H1 (cell line): ENCODE results near the gene CRYBB1. TPM values are rescaled to one million over a fixed set of nuclear protein-coding genes. Genes with fewer than 3 reads are reported as not detected.

Experiments used
- CTCF ChIA-PET: fragments of 300-600 bp; sonication (Branson Sonifier 250); formaldehyde crosslinking; loops from one replicate; lab custom pipeline; 2021; ENCODE audit not compliant: partially characterized antibody; lab: Charles Lee
- POLR2A ChIA-PET: fragments of 300-600 bp; sonication (Branson Sonifier 250); formaldehyde crosslinking; loops from one replicate; lab custom pipeline; 2021; ENCODE audit warnings: inconsistent platforms; ENCODE audit not compliant: partially characterized antibody; lab: Charles Lee
- DNase-seq, 2 experiments: peaks; one replicate each; pipeline versions ENCODE4 v3.0.0 to v3.0.0-alpha.2; 2010 to 2022; ENCODE audit warnings: low spot score in 2 of 2, low read depth in 1 of 2, mixed read lengths in 1 of 2
- FAIRE-seq: peaks from 2 replicates; lab custom pipeline; 2011; peaks lifted over from hg19 to GRCh38; lab: Jason Lieb, UNC
- H2AFZ ChIP-seq: 2 replicates; pipeline ENCODE4 v1.8.1; 2012; ENCODE audit warnings: low read length, inconsistent platforms
- H2AK5ac ChIP-seq: 2 replicates; pipeline ENCODE4 v1.6.1; 2013; ENCODE audit warnings: low read depth, low read length
- H2BK120ac ChIP-seq: replicated peaks from 2 replicates; pipeline ENCODE3; 2013; ENCODE audit warnings: low read depth, low read length, inconsistent platforms
- H2BK12ac ChIP-seq: 2 replicates; pipeline ENCODE4 v1.6.1; 2013; ENCODE audit warnings: low read depth, low read length
- H2BK15ac ChIP-seq: 2 replicates; pipeline ENCODE4 v1.6.1; 2013; ENCODE audit warnings: low read length
- H2BK20ac ChIP-seq: 2 replicates; pipeline ENCODE4 v1.6.1; 2013; ENCODE audit warnings: low read length
- H2BK5ac ChIP-seq: 2 replicates; pipeline ENCODE4 v1.6.1; 2013; ENCODE audit warnings: low read depth, low read length
- H3K14ac ChIP-seq: 2 replicates; pipeline ENCODE4 v1.6.1; 2013; ENCODE audit warnings: inconsistent platforms; ENCODE audit not compliant: insufficient read length
- H3K18ac ChIP-seq: 2 replicates; pipeline ENCODE4 v1.6.1; 2013; ENCODE audit warnings: low read length; ENCODE audit errors: extremely low read depth
- H3K23ac ChIP-seq: 2 replicates; pipeline ENCODE4 v1.6.1; 2013; ENCODE audit warnings: inconsistent platforms; ENCODE audit not compliant: insufficient read length
- H3K23me2 ChIP-seq: 2 replicates; pipeline ENCODE4 v1.6.1; 2013; ENCODE audit warnings: low read depth, low read length
- H3K27ac ChIP-seq: 2 replicates; pipeline ENCODE4 v1.6.1; 2011; ENCODE audit warnings: low read depth, low read length, inconsistent platforms
- H3K27me3 ChIP-seq, 4 experiments: replicated peaks in 1 of 4; 1 replicate in 1 of 4; 2 replicates in 3 of 4; pipeline versions ENCODE4 v1.6.1 to v1.8.1; 2011 to 2013; ENCODE audit warnings: low read length in 3 of 4, mild to moderate bottlenecking in 3 of 4, inconsistent platforms in 2 of 4, mixed read lengths in 2 of 4, moderate library complexity in 1 of 4; ENCODE audit not compliant: control insufficient read depth in 3 of 4, insufficient read depth in 3 of 4; ENCODE audit errors: extremely low read depth in 1 of 4
- H3K36me3 ChIP-seq, 4 experiments: 2 replicates each; pipeline versions ENCODE4 v1.6.1 to v1.8.1; 2011 to 2013; ENCODE audit warnings: mild to moderate bottlenecking in 4 of 4, low read length in 3 of 4, moderate library complexity in 2 of 4, control low read depth in 1 of 4, inconsistent platforms in 1 of 4; ENCODE audit not compliant: insufficient read depth in 4 of 4, control insufficient read depth in 2 of 4
- H3K4ac ChIP-seq: replicated peaks from 2 replicates; pipeline ENCODE3; 2013; ENCODE audit warnings: low read length, low read depth, mixed read lengths, inconsistent platforms; ENCODE audit not compliant: insufficient read length
- H3K4me1 ChIP-seq, 4 experiments: replicated peaks in 1 of 4; 1 replicate in 1 of 4; 2 replicates in 3 of 4; pipeline versions ENCODE4 v1.6.1 to v1.8.1; 2011 to 2013; ENCODE audit warnings: low read length in 3 of 4, inconsistent platforms in 2 of 4, mixed read lengths in 1 of 4; ENCODE audit not compliant: insufficient read depth in 4 of 4, control insufficient read depth in 3 of 4
- H3K4me2 ChIP-seq, 2 experiments: 2 replicates each; pipeline versions ENCODE4 v1.6.1 to v1.8.1; 2011 to 2013; ENCODE audit warnings: low read depth in 2 of 2, low read length in 2 of 2, control low read depth in 1 of 2, inconsistent platforms in 1 of 2, mild to moderate bottlenecking in 1 of 2; ENCODE audit not compliant: insufficient read depth in 1 of 2
- H3K4me3 ChIP-seq, 4 experiments: fragments of 200-600, 300-600 bp in 1 of 4; sonication (generic), shearing (Covaris generic), sonication (Bioruptor Twin) in 1 of 4; 2 replicates each; pipeline versions ENCODE4 v1.5.1 to v1.8.1; 2011 to 2016; ENCODE audit warnings: low read length in 4 of 4, low read depth in 3 of 4, control low read depth in 2 of 4, inconsistent platforms in 2 of 4, mild to moderate bottlenecking in 2 of 4, mixed read lengths in 1 of 4, moderate library complexity in 1 of 4; ENCODE audit not compliant: insufficient read depth in 2 of 4; ENCODE audit errors: extremely low read depth in 1 of 4
- H3K56ac ChIP-seq: replicated peaks from 2 replicates; pipeline ENCODE3; 2013; ENCODE audit warnings: low read depth, mild to moderate bottlenecking, mixed read lengths, low read length, inconsistent platforms; ENCODE audit not compliant: insufficient read length
- H3K79me1 ChIP-seq: 2 replicates; pipeline ENCODE4 v1.6.1; 2013; ENCODE audit warnings: low read depth, low read length, control low read depth
- H3K79me2 ChIP-seq, 2 experiments: 2 replicates each; pipeline versions ENCODE4 v1.6.1 to v1.8.1; 2012 to 2013; ENCODE audit warnings: low read length in 2 of 2, mild to moderate bottlenecking in 2 of 2, inconsistent platforms in 1 of 2; ENCODE audit not compliant: insufficient read depth in 2 of 2, control insufficient read depth in 1 of 2
- H3K9ac ChIP-seq, 4 experiments: replicated peaks in 1 of 4; 1 replicate in 1 of 4; 2 replicates in 3 of 4; pipeline versions ENCODE4 v1.6.1 to v1.8.1; 2011 to 2013; ENCODE audit warnings: low read depth in 3 of 4, low read length in 3 of 4, control low read depth in 2 of 4, mild to moderate bottlenecking in 2 of 4, moderate library complexity in 2 of 4, inconsistent platforms in 1 of 4; ENCODE audit errors: extremely low read depth in 1 of 4
- H3K9me3 ChIP-seq, 2 experiments: 2 replicates each; pipeline versions ENCODE4 v1.6.1 to v1.8.1; 2012 to 2013; ENCODE audit warnings: mild to moderate bottlenecking in 2 of 2, moderate library complexity in 2 of 2, control low read depth in 1 of 2, inconsistent platforms in 1 of 2, low read depth in 1 of 2, low read length in 1 of 2, mixed read lengths in 1 of 2; ENCODE audit not compliant: insufficient read depth in 2 of 2
- H4K20me1 ChIP-seq, 2 experiments: replicated peaks in 1 of 2; 2 replicates each; pipeline versions ENCODE3 to v1.8.1; 2011 to 2013; ENCODE audit warnings: inconsistent platforms in 2 of 2, low read length in 2 of 2, mild to moderate bottlenecking in 1 of 2; ENCODE audit not compliant: insufficient read depth in 2 of 2, control insufficient read depth in 1 of 2
- H4K5ac ChIP-seq: 2 replicates; pipeline ENCODE4 v1.6.1; 2013; ENCODE audit warnings: low read length, low read depth, mixed read lengths, inconsistent platforms; ENCODE audit not compliant: insufficient read length
- H4K8ac ChIP-seq: 2 replicates; pipeline ENCODE4 v1.8.0; 2013; ENCODE audit warnings: mild to moderate bottlenecking, moderate library complexity, low read length, inconsistent platforms; ENCODE audit not compliant: insufficient read depth; ENCODE audit errors: extremely low read depth
- H4K91ac ChIP-seq: replicated peaks from 2 replicates; pipeline ENCODE3; 2013; ENCODE audit warnings: low read length, mixed read lengths, inconsistent platforms; ENCODE audit not compliant: insufficient read length
- BACH1 ChIP-seq: IDR thresholded peaks from 2 replicates; pipeline ENCODE4 v1.6.1; 2012; ENCODE audit warnings: low read length, improper control_type of control experiment
- CREB1 ChIP-seq: IDR thresholded peaks from 2 replicates; pipeline ENCODE4 v1.6.1; 2012; ENCODE audit warnings: inconsistent platforms
- EZH2 ChIP-seq: fragments of 200-600 bp; sonication (generic); IDR thresholded peaks from 2 replicates; pipeline ENCODE4 v1.7.1; 2012; ENCODE audit warnings: low read depth, mild to moderate bottlenecking, moderate library complexity, low read length, inconsistent platforms; ENCODE audit not compliant: severe bottlenecking
- HDAC2 ChIP-seq, 2 experiments: fragments of 300-600 bp in 1 of 2; sonication (generic) in 1 of 2; IDR thresholded peaks; 2 replicates each; pipeline ENCODE4 v1.6.1; 2011 to 2012; ENCODE audit warnings: low read depth in 2 of 2, low read length in 2 of 2, mild to moderate bottlenecking in 2 of 2, moderate library complexity in 2 of 2, borderline replicate concordance in 1 of 2, inconsistent platforms in 1 of 2
- KDM5A ChIP-seq: fragments of 200-600 bp; IDR thresholded peaks from 2 replicates; pipeline ENCODE4 v1.7.1; 2012; ENCODE audit warnings: mild to moderate bottlenecking, low read length, inconsistent platforms, mixed read lengths
- POLR2A ChIP-seq, 2 experiments: IDR thresholded peaks; 1 replicate in 1 of 2; 2 replicates in 1 of 2; pipeline ENCODE4 v1.6.1; 2011; ENCODE audit warnings: low read depth in 2 of 2, low read length in 2 of 2, mild to moderate bottlenecking in 2 of 2; ENCODE audit errors: control extremely low read depth in 1 of 2
- RAD21 ChIP-seq, 2 experiments: IDR thresholded peaks in 1 of 2; conservative IDR thresholded peaks in 1 of 2; 2 replicates each; pipeline ENCODE4 v1.6.1; 2011; ENCODE audit warnings: low read depth in 2 of 2, low read length in 2 of 2, improper control_type of control experiment in 1 of 2, inconsistent platforms in 1 of 2, mild to moderate bottlenecking in 1 of 2, moderate library complexity in 1 of 2
- SUZ12 ChIP-seq: fragments of 200-600 bp; sonication (generic); IDR thresholded peaks from 2 replicates; pipeline ENCODE4 v1.6.1; 2012; ENCODE audit warnings: mild to moderate bottlenecking, inconsistent platforms, low read length, moderate library complexity, mixed read lengths
- TCF12 ChIP-seq: IDR thresholded peaks from 2 replicates; pipeline ENCODE4 v1.6.1; 2011; ENCODE audit warnings: low read depth, mild to moderate bottlenecking, low read length
- TEAD4 ChIP-seq: IDR thresholded peaks from 2 replicates; pipeline ENCODE4 v1.6.1; 2012; ENCODE audit warnings: low read depth, low read length, inconsistent platforms, mixed read lengths
- ZNF274 ChIP-seq: IDR thresholded peaks from 2 replicates; pipeline ENCODE4 v1.7.0; 2012; ENCODE audit warnings: low read length, borderline replicate concordance; ENCODE audit errors: extremely low read depth
- WGBS, 2 experiments: shearing (Covaris generic) in 1 of 2; methylation state at CpG; one replicate each; pipeline versions ENCODE4 v1.1.6 to v1.1.7; 2013 to 2015; ENCODE audit warnings: low lambda C conversion rate in 2 of 2, mixed read lengths in 2 of 2, inconsistent platforms in 1 of 2, low coverage in 1 of 2, missing lambda C conversion rate in 1 of 2; ENCODE audit not compliant: insufficient replicate concordance in 2 of 2, insufficient coverage in 1 of 2, insufficient read length in 1 of 2; ENCODE audit errors: extremely low coverage in 1 of 2, missing lambda C conversion rate in 1 of 2; 5-methylcytosine and 5-hydroxymethylcytosine counted together
- polyA plus RNA-seq, 7 experiments: library from polyadenylated mRNA; depleted of rRNA in 3 of 7; stranded (reverse) in 5 of 7; unstranded in 2 of 7; fragments of >200 nt in 5 of 7; fragments of 200-250 nt in 2 of 7; gene quantifications; 1 replicate in 5 of 7; 2 replicates in 1 of 7; 4 replicates in 1 of 7; pipeline versions ENCODE4 v1.2.1 to v1.2.3, GENCODE V29; 2011 to 2013; ENCODE audit warnings: missing spikeins in 2 of 7, mixed read lengths in 2 of 7
- total RNA-seq: library from RNA; stranded (reverse); fragmentation: NEBNext Ultra II Directional; extraction: Animal tissue kit (Norgen Biotek cat#: 25700); gene quantifications from 2 replicates; pipeline ENCODE4 v1.2.1, GENCODE V29; 2021
- TF ChIP-seq, protein P1 (sequence below): IDR thresholded peaks from 2 replicates; pipeline ENCODE4 v1.6.1; 2011; ENCODE audit warnings: low read depth, mild to moderate bottlenecking, low read length; ENCODE audit not compliant: insufficient read depth

The CRYBB1 gene
- total and polyA plus RNA-seq, 2 of the 8 experiments (the other 6 are each of a cell fraction or from before 2014, with no cell fraction given): 1.7 to 6.0 TPM

GRCh38 chr22:26632422-26633155, 14.8 kb upstream of the CRYBB1 start:
- Histone ChIP-seq H4K8ac (no peak overlapping the region), H3K9ac (no peak overlapping the region), H3K27me3 (no peaks in the 10 kb centered on the region), H2BK15ac (no peak overlapping the region), H2BK120ac (no peak overlapping the region), H3K18ac (no peak overlapping the region), H3K36me3 (no peaks in the 10 kb centered on the region), H3K14ac (no peak overlapping the region), H2AK5ac (no peak overlapping the region), H3K56ac (no peak overlapping the region), H4K91ac (no peak overlapping the region), H3K4me3 (no peak overlapping the region), H4K20me1 (no peaks in the 10 kb centered on the region), H2AFZ (0 out of 2 replicates have a peak overlapping the region, but pooled peaks have one; percentile 15), H3K27ac (no peak overlapping the region), H3K4me1 (no peaks in the 10 kb centered on the region; a peak in 1 of 7 replicates), H4K5ac (no peak overlapping the region), H2BK5ac (no peak overlapping the region), H3K4ac (no peak overlapping the region), H3K9me3 (no peaks in the 10 kb centered on the region; a peak in 1 of 4 replicates), H3K79me2 (no peaks in the 10 kb centered on the region), H3K23me2 (no peaks in the 10 kb centered on the region), H2BK20ac (no peak overlapping the region), H3K79me1 (no peaks in the 10 kb centered on the region), H3K23ac (no peak overlapping the region), H3K4me2 (no peak overlapping the region), H2BK12ac (no peak overlapping the region; the same call in 1 of the 2 replicates)
- FAIRE-seq (no peak), DNase-seq (no peak)
- CTCF ChIA-PET: interaction anchor here (0.6 to 2.1 kb wide), 5 partner anchors 8 to 124 kb away, joined by 3 to 14 read pairs (median 3); partner anchors contain the start of gene CRYBB1
- POLR2A ChIA-PET: interaction anchor here (0.7 to 1.5 kb wide), 7 partner anchors 10 to 72 kb away, joined by 3 to 4 read pairs (median 3); no protein-coding TSS in a partner anchor
- WGBS, 2 experiments: 90% methylated on average over 7 of the region's 8 CpGs; no CpG with 5 or more reads in 1 of the 2 experiments
- TF ChIP-seq BACH1 (no peak), SUZ12 (no peak), ZNF274 (no peak), EZH2 (no peak), CREB1 (no peak), TEAD4 (no peak), TCF12 (no peak), KDM5A (no peak), POLR2A (IDR thresholded peaks at IDR 0.05; ENCODE audit: control extremely low read depth in 1 of 2, low read depth in 2 of 2, low read length in 2 of 2) (no peak), HDAC2 (IDR thresholded peaks at IDR 0.05; ENCODE audit: borderline replicate concordance in 1 of 2, low read depth in 2 of 2, low read length in 2 of 2) (no peak), RAD21 (IDR thresholded peaks at IDR 0.05 in 1 of 2, conservative IDR thresholded peaks at IDR 0.05 in 1 of 2; ENCODE audit: low read depth in 2 of 2, low read length in 2 of 2) (no peak)
- TF ChIP-seq, protein P1, sequence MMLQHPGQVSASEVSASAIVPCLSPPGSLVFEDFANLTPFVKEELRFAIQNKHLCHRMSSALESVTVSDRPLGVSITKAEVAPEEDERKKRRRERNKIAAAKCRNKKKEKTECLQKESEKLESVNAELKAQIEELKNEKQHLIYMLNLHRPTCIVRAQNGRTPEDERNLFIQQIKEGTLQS: no peak
